ENCODE measurements around the gene DNM2. TPM values are rescaled to one million over a fixed set of nuclear protein-coding genes. Genes with fewer than 3 reads are reported as not detected.

DNM2 gene
- polyA plus RNA-seq, 4 donors = 145 to 248 (median 166) TPM

GRCh38 chr19:10805758-10806247 is 87.9 kb downstream of the DNM2 start:
- Histone ChIP-seq H3K4me1 (ENCODE audit: control insufficient read depth in 3 of 3, insufficient read depth in 2 of 3, low read depth in 1 of 3, low read length in 2 of 3) (peaks cover 0 to 4% (median 0%) of the 10 kb centered on the region in 3 donors), H3K4me3 (ENCODE audit: low read depth in 1 of 3, low read length in 3 of 3) (no peak overlapping the region), H3K36me3 (ENCODE audit: control insufficient read depth in 3 of 3, insufficient read depth in 2 of 3, low read depth in 1 of 3, low read length in 3 of 3) (peaks cover 24 to 90% (median 25%) of the 10 kb centered on the region in 3 donors), H3K27me3 (ENCODE audit: control insufficient read depth in 3 of 3, insufficient read depth in 3 of 3, low read length in 3 of 3) (no peaks in the 10 kb centered on the region), H3K9me3 (ENCODE audit: control insufficient read depth in 2 of 2, insufficient read depth in 1 of 2, low read depth in 1 of 2, low read length in 1 of 2) (no peaks in the 10 kb centered on the region), H3K27ac (ENCODE audit: low read depth in 1 of 3, low read length in 2 of 3) (no peak overlapping the region)
- no peak for FAIRE-seq
- DNase-seq = no peak
- WGBS, 3 donors = 91 to 96% (median 95%) methylated on average over 11 of the region's 11 CpGs

- Histone ChIP-seq H3K9me3 (ENCODE audit: control insufficient read depth in 2 of 2, insufficient read depth in 1 of 2, low read depth in 1 of 2, low read length in 1 of 2) (no peaks in the 10 kb centered on the region), H3K27ac (ENCODE audit: low read depth in 1 of 3, low read length in 2 of 3) (peak overlapping the region in 1 of 3 donors; percentile 71), H3K36me3 (ENCODE audit: control insufficient read depth in 3 of 3, insufficient read depth in 2 of 3, low read depth in 1 of 3, low read length in 3 of 3) (peaks cover 10 to 91% (median 15%) of the 10 kb centered on the region in 3 donors), H3K4me1 (ENCODE audit: control insufficient read depth in 3 of 3, insufficient read depth in 2 of 3, low read depth in 1 of 3, low read length in 2 of 3) (peaks cover 0 to 4% (median 0%) of the 10 kb centered on the region in 3 donors), H3K4me3 (ENCODE audit: low read depth in 1 of 3, low read length in 3 of 3) (no peak overlapping the region), H3K27me3 (ENCODE audit: control insufficient read depth in 3 of 3, insufficient read depth in 3 of 3, low read length in 3 of 3) (no peaks in the 10 kb centered on the region)
- 54 to 62% (median 59%) methylated on average over 10 of the region's 10 CpGs for WGBS, 3 donors
- no peak for FAIRE-seq
- DNase-seq = peak; percentile 23 to 58
Measured at GRCh38 chr19:10808937-10809649, 91.2 kb downstream of the DNM2 start.

GRCh38 chr19:10809651-10810285 is 91.9 kb downstream of the DNM2 start:
- H3K9me3 ChIP-seq (ENCODE audit: control insufficient read depth in 2 of 2, insufficient read depth in 1 of 2, low read depth in 1 of 2, low read length in 1 of 2) = no peaks in the 10 kb centered on the region
- no peaks in the 10 kb centered on the region for H3K27me3 ChIP-seq (ENCODE audit: control insufficient read depth in 3 of 3, insufficient read depth in 3 of 3, low read length in 3 of 3)
- peak overlapping the region in 1 of 3 donors; percentile 71 for H3K27ac ChIP-seq (ENCODE audit: low read depth in 1 of 3, low read length in 2 of 3)
- no peak for FAIRE-seq
- H3K36me3 ChIP-seq (ENCODE audit: control insufficient read depth in 3 of 3, insufficient read depth in 2 of 3, low read depth in 1 of 3, low read length in 3 of 3) = peaks cover 11 to 90% (median 17%) of the 10 kb centered on the region in 3 donors
- 86 to 91% (median 89%) methylated on average over 14 to 15 of the region's 15 CpGs for WGBS, 3 donors
- DNase-seq = no peak
- H3K4me1 ChIP-seq (ENCODE audit: control insufficient read depth in 3 of 3, insufficient read depth in 2 of 3, low read depth in 1 of 3, low read length in 2 of 3) = peaks cover 0 to 4% (median 0%) of the 10 kb centered on the region in 3 donors
- no peak overlapping the region for H3K4me3 ChIP-seq (ENCODE audit: low read depth in 1 of 3, low read length in 3 of 3)

GRCh38 chr19:10811391-10812111 is 93.7 kb downstream of the DNM2 start:
- WGBS, 3 donors = 93 to 97% (median 95%) methylated on average over 13 to 17 of the region's 17 CpGs
- no peaks in the 10 kb centered on the region for H3K9me3 ChIP-seq (ENCODE audit: control insufficient read depth in 2 of 2, insufficient read depth in 1 of 2, low read depth in 1 of 2, low read length in 1 of 2)

GRCh38 chr19:10812196-10812595 is 94.3 kb downstream of the DNM2 start:
- DNase-seq = no peak
- FAIRE-seq = no peak
- Histone ChIP-seq H3K4me3 (ENCODE audit: low read depth in 1 of 3, low read length in 3 of 3) (no peak overlapping the region), H3K27ac (ENCODE audit: low read depth in 1 of 3, low read length in 2 of 3) (no peak overlapping the region), H3K36me3 (ENCODE audit: control insufficient read depth in 3 of 3, insufficient read depth in 2 of 3, low read depth in 1 of 3, low read length in 3 of 3) (peaks cover 4 to 93% (median 25%) of the 10 kb centered on the region in 3 donors), H3K4me1 (ENCODE audit: control insufficient read depth in 3 of 3, insufficient read depth in 2 of 3, low read depth in 1 of 3, low read length in 2 of 3) (peaks cover 0 to 4% (median 0%) of the 10 kb centered on the region in 3 donors), H3K9me3 (ENCODE audit: control insufficient read depth in 2 of 2, insufficient read depth in 1 of 2, low read depth in 1 of 2, low read length in 1 of 2) (no peaks in the 10 kb centered on the region), H3K27me3 (ENCODE audit: control insufficient read depth in 3 of 3, insufficient read depth in 3 of 3, low read length in 3 of 3) (no peaks in the 10 kb centered on the region)
- 97 to 98% (median 97%) methylated on average over 19 of the region's 19 CpGs for WGBS, 3 donors

More at GRCh38 chr19:10811391-10812111, 93.7 kb downstream of the DNM2 start:
- DNase-seq (no peak), FAIRE-seq (no peak)
- peaks cover 0 to 4% (median 0%) of the 10 kb centered on the region in 3 donors for H3K4me1 ChIP-seq (ENCODE audit: control insufficient read depth in 3 of 3, insufficient read depth in 2 of 3, low read depth in 1 of 3, low read length in 2 of 3)
- no peak overlapping the region for H3K27ac ChIP-seq (ENCODE audit: low read depth in 1 of 3, low read length in 2 of 3)
- H3K36me3 ChIP-seq (ENCODE audit: control insufficient read depth in 3 of 3, insufficient read depth in 2 of 3, low read depth in 1 of 3, low read length in 3 of 3) = peaks cover 7 to 93% (median 20%) of the 10 kb centered on the region in 3 donors
- H3K4me3 ChIP-seq (ENCODE audit: low read depth in 1 of 3, low read length in 3 of 3) = no peak overlapping the region
- H3K27me3 ChIP-seq (ENCODE audit: control insufficient read depth in 3 of 3, insufficient read depth in 3 of 3, low read length in 3 of 3) = no peaks in the 10 kb centered on the region

GRCh38 chr19:10812902-10813404 is 95.1 kb downstream of the DNM2 start:
- no peaks in the 10 kb centered on the region for H3K9me3 ChIP-seq (ENCODE audit: control insufficient read depth in 2 of 2, insufficient read depth in 1 of 2, low read depth in 1 of 2, low read length in 1 of 2)
- 61 to 85% (median 65%) methylated on average over 9 of the region's 9 CpGs for WGBS, 3 donors
- H3K4me3 ChIP-seq (ENCODE audit: low read depth in 1 of 3, low read length in 3 of 3) = no peak overlapping the region
- no peaks in the 10 kb centered on the region for H3K27me3 ChIP-seq (ENCODE audit: control insufficient read depth in 3 of 3, insufficient read depth in 3 of 3, low read length in 3 of 3)
- peaks cover 0 to 4% (median 0%) of the 10 kb centered on the region in 3 donors for H3K4me1 ChIP-seq (ENCODE audit: control insufficient read depth in 3 of 3, insufficient read depth in 2 of 3, low read depth in 1 of 3, low read length in 2 of 3)
- H3K36me3 ChIP-seq (ENCODE audit: control insufficient read depth in 3 of 3, insufficient read depth in 2 of 3, low read depth in 1 of 3, low read length in 3 of 3) = peaks cover 6 to 93% (median 27%) of the 10 kb centered on the region in 3 donors
- no peak for FAIRE-seq
- DNase-seq = no peak
- H3K27ac ChIP-seq (ENCODE audit: low read depth in 1 of 3, low read length in 2 of 3) = peak overlapping the region in 1 of 3 donors; percentile 71

GRCh38 chr19:10815007-10815536 is 97.2 kb downstream of the DNM2 start:
- H3K27me3 ChIP-seq (ENCODE audit: control insufficient read depth in 3 of 3, insufficient read depth in 3 of 3, low read length in 3 of 3) = no peaks in the 10 kb centered on the region
- no peak overlapping the region for H3K27ac ChIP-seq (ENCODE audit: low read depth in 1 of 3, low read length in 2 of 3)
- peaks cover 13 to 97% (median 21%) of the 10 kb centered on the region in 3 donors for H3K36me3 ChIP-seq (ENCODE audit: control insufficient read depth in 3 of 3, insufficient read depth in 2 of 3, low read depth in 1 of 3, low read length in 3 of 3)
- 92 to 99% (median 93%) methylated on average over 9 of the region's 9 CpGs for WGBS, 3 donors
- no peak for DNase-seq
- FAIRE-seq = no peak
- no peaks in the 10 kb centered on the region for H3K4me1 ChIP-seq (ENCODE audit: control insufficient read depth in 3 of 3, insufficient read depth in 2 of 3, low read depth in 1 of 3, low read length in 2 of 3)
- H3K4me3 ChIP-seq (ENCODE audit: low read depth in 1 of 3, low read length in 3 of 3) = no peak overlapping the region
- H3K9me3 ChIP-seq (ENCODE audit: control insufficient read depth in 2 of 2, insufficient read depth in 1 of 2, low read depth in 1 of 2, low read length in 1 of 2) = no peaks in the 10 kb centered on the region

All from small intestine (tissue), 7 donors.